Measurements from ENCODE around the gene NEFH. TPM values are rescaled to one million over a fixed set of nuclear protein-coding genes. Genes with fewer than 3 reads are reported as not detected.

Gene NEFH
- total RNA-seq, 4 donors from 2014 or later = 0.30 to 1.0 (median 0.78) TPM; not detected in 1

DNA sequence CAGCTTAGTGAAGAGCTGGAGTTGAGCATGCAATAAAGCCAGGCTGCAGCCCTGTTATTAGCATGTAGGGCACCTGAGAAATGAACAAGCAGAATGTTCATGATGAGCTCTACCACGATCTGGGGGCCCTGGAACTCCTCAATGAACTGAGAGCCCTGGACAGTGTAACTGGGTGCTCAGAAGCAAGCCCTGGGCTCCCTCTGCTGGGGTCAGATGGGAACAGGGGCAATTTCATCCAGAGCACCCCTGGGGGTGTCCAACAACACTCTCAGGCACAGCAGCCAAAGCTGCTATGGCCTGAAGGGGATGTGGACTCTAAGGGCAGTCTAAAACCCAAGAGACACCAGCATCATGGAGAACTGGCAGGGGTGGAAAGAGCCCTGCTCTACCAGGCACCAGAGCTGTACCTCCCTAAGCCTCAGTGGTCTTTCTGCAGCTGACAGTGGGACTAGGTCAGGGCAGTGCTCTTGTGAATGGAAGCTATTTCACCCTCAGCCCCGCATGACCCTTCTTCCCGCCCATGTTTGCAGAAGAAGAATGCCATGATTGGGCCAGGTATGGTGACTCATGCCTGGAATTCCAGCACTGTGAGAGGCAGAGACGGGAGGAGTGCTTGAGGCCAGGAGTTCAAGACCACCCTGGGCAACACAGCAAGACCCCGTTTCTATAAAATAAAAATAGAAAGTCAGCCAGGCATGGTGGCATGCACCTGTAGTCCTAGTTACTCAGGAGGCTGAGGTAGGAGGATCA lies 44.6 kb downstream of the NEFH start:
- WGBS, 2 donors = 51 to 60% methylated on average over 5 of the region's 5 CpGs
- Histone ChIP-seq H3K9me3 (no peaks in the 10 kb centered on the region), H3K36me3 (peaks cover 0 to 98% (median 30%) of the 10 kb centered on the region in 3 donors), H3K4me1 (no peaks in the 10 kb centered on the region), H3K27ac (no peak overlapping the region), H3K4me3 (no peak overlapping the region), H3K27me3 (no peaks in the 10 kb centered on the region)
- no peak for DNase-seq (ENCODE audit: low spot score in 2 of 2)
- TF ChIP-seq CTCF (IDR thresholded peaks at IDR 0.05) (peak in 1 of 5 experiments; percentile 13), POLR2A (IDR thresholded peaks at IDR 0.05) (no peak)

DNA sequence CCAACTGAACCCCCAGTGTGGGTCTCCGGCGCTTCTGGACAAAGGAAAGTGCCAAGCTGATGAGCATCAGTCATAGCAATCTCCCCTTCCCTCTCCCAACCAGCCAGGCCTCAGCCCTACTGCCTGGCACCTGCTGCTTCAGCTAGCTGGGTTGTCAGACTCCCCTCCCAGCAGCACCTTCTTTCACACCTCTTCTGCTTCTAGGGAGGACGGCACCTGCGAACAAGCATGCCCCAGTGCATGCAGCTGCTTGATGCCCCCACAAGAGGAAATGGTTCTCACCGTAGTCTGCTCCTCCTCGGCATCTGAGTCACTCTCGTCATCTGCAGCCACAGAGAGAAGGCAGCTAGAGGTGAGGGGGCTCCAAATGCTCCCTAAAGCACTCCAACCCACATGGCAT lies 48.1 kb downstream of the NEFH start:
- WGBS, 2 donors = 88 to 95% methylated on average over 7 of the region's 7 CpGs
- no peaks in the 10 kb centered on the region for H3K27me3 ChIP-seq
- no peak overlapping the region for H3K4me3 ChIP-seq
- peaks cover 0 to 100% (median 13%) of the 10 kb centered on the region in 3 donors for H3K36me3 ChIP-seq
- TF ChIP-seq POLR2A (IDR thresholded peaks at IDR 0.05) = no peak
- no peak for TF ChIP-seq CTCF (IDR thresholded peaks at IDR 0.05)
- no peak for TF ChIP-seq EP300 (IDR thresholded peaks at IDR 0.05)
- no peak for DNase-seq (ENCODE audit: low spot score in 2 of 2)
- no peaks in the 10 kb centered on the region for H3K4me1 ChIP-seq
- no peak overlapping the region for H3K27ac ChIP-seq
- H3K9me3 ChIP-seq = no peaks in the 10 kb centered on the region

GRCh38 chr22:29530716-29531115 lies 50.7 kb downstream of the NEFH start:
- no peaks in the 10 kb centered on the region for H3K9me3 ChIP-seq
- H3K36me3 ChIP-seq = peaks cover 0 to 100% (median 4%) of the 10 kb centered on the region in 3 donors
- no peaks in the 10 kb centered on the region for H3K27me3 ChIP-seq
- WGBS, 2 donors = 84 to 85% methylated on average over 3 to 4 of the region's 4 CpGs
- no peaks in the 10 kb centered on the region for H3K4me1 ChIP-seq
- no peak overlapping the region for H3K27ac ChIP-seq
- TF ChIP-seq EP300 (IDR thresholded peaks at IDR 0.05) (no peak), POLR2A (IDR thresholded peaks at IDR 0.05) (no peak), CTCF (IDR thresholded peaks at IDR 0.05) (no peak)
- H3K4me3 ChIP-seq = no peak overlapping the region
- DNase-seq (ENCODE audit: low spot score in 2 of 2) = no peak

DNA sequence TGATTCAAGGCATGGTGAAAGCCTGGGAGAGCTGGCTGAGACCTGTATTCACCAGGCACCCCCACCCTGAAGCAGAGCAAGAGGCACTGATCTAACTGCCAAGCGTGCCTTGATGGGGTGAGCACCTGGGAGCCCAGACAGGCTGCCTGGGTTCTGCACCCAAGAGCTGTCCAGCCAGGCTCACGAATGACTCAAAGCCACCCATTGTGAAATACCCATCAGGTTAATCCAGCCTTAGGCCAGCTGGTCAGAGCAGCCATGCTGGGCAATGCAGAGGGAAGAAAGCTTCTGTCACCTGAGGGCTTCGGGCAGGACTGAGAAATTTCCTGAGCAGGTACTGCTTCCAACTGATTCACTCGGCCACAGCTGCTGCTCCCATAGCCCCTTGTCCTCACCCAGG lies 51.4 kb downstream of the NEFH start:
- Histone ChIP-seq H3K36me3 (peaks cover 0 to 100% (median 9%) of the 10 kb centered on the region in 3 donors), H3K27ac (no peak overlapping the region), H3K4me3 (no peak overlapping the region), H3K9me3 (no peaks in the 10 kb centered on the region), H3K4me1 (no peaks in the 10 kb centered on the region), H3K27me3 (no peaks in the 10 kb centered on the region)
- no peak for DNase-seq (ENCODE audit: low spot score in 2 of 2)
- no peak for TF ChIP-seq EP300 (IDR thresholded peaks at IDR 0.05)
- TF ChIP-seq CTCF (IDR thresholded peaks at IDR 0.05) = no peak
- no peak for TF ChIP-seq POLR2A (IDR thresholded peaks at IDR 0.05)
- WGBS, 2 donors = 90 to 95% methylated on average over 4 of the region's 4 CpGs

- Histone ChIP-seq H3K36me3 (peaks cover 8 to 100% (median 32%) of the 10 kb centered on the region in 3 donors), H3K4me1 (no peaks in the 10 kb centered on the region), H3K27me3 (no peaks in the 10 kb centered on the region), H3K27ac (no peak overlapping the region), H3K4me3 (no peak overlapping the region), H3K9me3 (no peaks in the 10 kb centered on the region)
- TF ChIP-seq CTCF (IDR thresholded peaks at IDR 0.05) (no peak), POLR2A (IDR thresholded peaks at IDR 0.05) (no peak), EP300 (IDR thresholded peaks at IDR 0.05) (no peak)
- 88 to 100% methylated on average over 3 of the region's 3 CpGs for WGBS, 2 donors
- no peak for DNase-seq (ENCODE audit: low spot score in 2 of 2)
Measured at GRCh38 chr22:29536411-29536810, 56.4 kb downstream of the NEFH start.
